ENCODE results near the gene NHLRC2. TPM values are rescaled to one million over a fixed set of nuclear protein-coding genes. Genes with fewer than 3 reads are reported as not detected.

The NHLRC2 gene
- total RNA-seq, 1 experiment from 2014 or later = 30.9 TPM

- Histone ChIP-seq H3K18ac (ENCODE audit: insufficient read length, low read depth, low read length) (no peak overlapping the region), H2BK12ac (ENCODE audit: insufficient read length, low read depth, low read length) (no peak overlapping the region), H3K4me1 (ENCODE audit: insufficient read depth, low read length) (no peaks in the 10 kb centered on the region), H3K56ac (ENCODE audit: insufficient read length, low read depth, low read length) (no peak overlapping the region), H3K4ac (ENCODE audit: low read depth, low read length) (no peak overlapping the region), H3K23ac (ENCODE audit: insufficient read length, low read depth, low read length) (no peak overlapping the region), H2BK120ac (ENCODE audit: low read depth, low read length, poor library complexity, severe bottlenecking) (no peak overlapping the region), H4K8ac (replicated peaks; ENCODE audit: insufficient read length, low read depth, low read length) (no peak overlapping the region), H4K91ac (ENCODE audit: insufficient read length, low read depth, low read length) (no peak overlapping the region), H4K20me1 (ENCODE audit: control insufficient read depth, insufficient read depth, insufficient read length) (no peaks in the 10 kb centered on the region), H2AFZ (ENCODE audit: low read length) (no peak overlapping the region), H3T11ph (ENCODE audit: low read length) (no peak overlapping the region), H3K9me3 (ENCODE audit: control insufficient read depth, low read depth, low read length) (no peaks in the 10 kb centered on the region), H3K14ac (ENCODE audit: insufficient read depth, low read length) (no peak overlapping the region), H3K9ac (ENCODE audit: extremely low read depth, insufficient read length, low read length) (no peak overlapping the region), H2BK5ac (ENCODE audit: insufficient read length, low read length) (no peak overlapping the region), H3K27me3 (ENCODE audit: insufficient read depth, low read length) (no peaks in the 10 kb centered on the region), H3K4me2 (ENCODE audit: insufficient read depth, insufficient read length, low read length) (no peak overlapping the region), H2AK5ac (ENCODE audit: insufficient read length, low read length) (no peak overlapping the region), H2BK20ac (ENCODE audit: low read depth, low read length, poor library complexity, severe bottlenecking) (no peak overlapping the region), H4K5ac (ENCODE audit: insufficient read length, low read depth, low read length) (no peak overlapping the region), H3K23me2 (ENCODE audit: insufficient read length, low read depth, low read length, poor library complexity, severe bottlenecking) (no peaks in the 10 kb centered on the region), H3K27ac (ENCODE audit: insufficient read length, low read depth, low read length) (no peak overlapping the region), H3K79me1 (ENCODE audit: insufficient read depth, low read depth, low read length, poor library complexity, severe bottlenecking) (no peaks in the 10 kb centered on the region), H2BK15ac (ENCODE audit: low read depth, low read length) (no peak overlapping the region), H3K79me2 (ENCODE audit: insufficient read depth, low read length) (no peaks in the 10 kb centered on the region)
- no CpG with 5 or more reads among the region's 1 CpG for WGBS (ENCODE audit: extremely low coverage, insufficient read length, low lambda C conversion rate)
- H3K36me3 Mint-ChIP-seq (ENCODE audit: insufficient read depth in 1 of 3, low read depth in 3 of 3) = peaks cover 0 to 29% (median 22%) of the 10 kb centered on the region in 3 experiments; a peak in 5 of 7 replicates
- no peak for TF ChIP-seq CTCF (conservative IDR thresholded peaks at IDR 0.05)
- no peak overlapping the region for H3K4me3 Mint-ChIP-seq
- no peaks in the 10 kb centered on the region for H3K27me3 Mint-ChIP-seq (ENCODE audit: low read depth)
- no peak overlapping the region for H3K27ac Mint-ChIP-seq
- no peaks in the 10 kb centered on the region for H3K9me3 Mint-ChIP-seq
- DNase-seq = no peak
- H3K4me1 Mint-ChIP-seq = peaks cover 4 to 8% of the 10 kb centered on the region in 2 experiments; a peak in 2 of 4 replicates
Measured at GRCh38 chr10:113842171-113842570, 12.3 kb upstream of the NHLRC2 start.
